Cortex of kidney (tissue), 1 donor: ENCODE results near the gene GPNMB.
"Not testable (repeated sequence)": the region's sequence is repeated elsewhere in the genome, so short reads cannot be mapped to it uniquely, and the experiment has no call there.

Source experiments
- DNase-seq: peaks from one replicate; lab custom pipeline; 2025; lab: John Stamatoyannopoulos, UW

The GPNMB gene

GRCh38 chr7:23306936-23307521 lies 60.5 kb downstream of the GPNMB start:
- no peak for DNase-seq

- DNase-seq: no peak
Measured at GRCh38 chr7:23308754-23309153, 62.2 kb downstream of the GPNMB start.

- not testable (repeated sequence) for DNase-seq
Measured at GRCh38 chr7:23312141-23312540, 65.6 kb downstream of the GPNMB start.

DNA sequence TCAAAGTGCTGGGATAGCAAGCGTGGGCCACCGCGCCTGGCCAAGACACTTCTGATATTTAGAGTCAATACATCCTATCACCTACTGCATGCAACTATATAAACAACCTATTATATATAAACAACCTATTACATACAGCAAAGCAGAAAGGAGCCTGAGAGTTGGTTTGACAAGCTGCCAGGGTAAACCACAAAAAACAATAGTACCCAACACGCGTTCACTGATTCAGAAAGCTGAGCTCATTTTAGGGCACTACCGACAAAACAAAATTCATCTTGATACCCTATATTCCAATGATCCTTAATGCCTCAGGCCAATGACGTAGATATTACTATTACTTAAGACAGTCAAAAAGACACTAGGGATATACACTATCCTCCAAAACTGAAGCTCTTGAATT lies 68.8 kb downstream of the GPNMB start:
- DNase-seq: no peak
